HG03097 (cell line): ENCODE results near the gene NDC80.

Experiments
- ATAC-seq: cut with Tn5 transposase; IDR thresholded peaks from one replicate; pipeline ENCODE4 v1.9.1; 2021; ENCODE audit not compliant: unreplicated experiment, low FRiP score

NDC80 gene

DNA sequence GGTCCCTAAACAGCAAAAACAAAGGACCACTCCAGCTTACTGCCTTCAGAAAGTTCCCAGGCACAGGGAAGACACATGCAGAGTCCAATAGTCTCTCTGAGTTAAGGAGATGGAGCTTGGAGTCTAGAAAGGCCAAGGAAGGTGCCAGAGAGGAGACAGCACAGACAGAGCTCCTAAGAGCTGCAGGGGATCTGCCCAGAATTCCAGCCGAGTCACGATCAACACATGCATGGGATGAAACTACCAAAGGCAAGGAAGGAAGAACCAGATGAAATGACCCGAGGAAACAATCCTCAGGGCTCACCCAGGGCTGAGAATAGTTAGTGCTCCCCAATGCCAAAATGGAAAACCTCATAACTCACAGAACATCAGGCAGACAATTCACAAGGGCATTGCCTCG lies 15.5 kb upstream of the NDC80 start:
- ATAC-seq = no peak

DNA sequence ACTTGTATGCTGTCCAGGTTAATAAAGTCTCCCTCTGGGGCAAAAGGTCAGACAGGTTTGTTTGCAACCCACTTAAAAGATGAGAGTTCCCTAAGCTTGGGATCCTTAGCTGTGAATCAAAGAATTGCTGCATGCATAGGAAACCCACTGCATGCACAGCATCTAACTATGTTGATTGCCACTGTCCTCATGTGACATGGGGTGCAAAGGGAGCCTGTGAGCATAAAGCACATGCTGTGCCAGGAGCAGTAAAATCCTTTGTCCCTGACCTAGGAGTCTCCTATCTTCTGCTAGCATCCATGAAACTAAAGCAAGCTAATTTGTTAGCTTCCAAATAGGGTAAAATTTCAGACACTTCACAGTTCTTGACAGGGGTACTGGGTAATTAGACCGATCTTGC lies 13.8 kb upstream of the NDC80 start:
- ATAC-seq = no peak

GRCh38 chr18:2559249-2559648 lies 12.1 kb upstream of the NDC80 start:
- ATAC-seq = no peak

DNA sequence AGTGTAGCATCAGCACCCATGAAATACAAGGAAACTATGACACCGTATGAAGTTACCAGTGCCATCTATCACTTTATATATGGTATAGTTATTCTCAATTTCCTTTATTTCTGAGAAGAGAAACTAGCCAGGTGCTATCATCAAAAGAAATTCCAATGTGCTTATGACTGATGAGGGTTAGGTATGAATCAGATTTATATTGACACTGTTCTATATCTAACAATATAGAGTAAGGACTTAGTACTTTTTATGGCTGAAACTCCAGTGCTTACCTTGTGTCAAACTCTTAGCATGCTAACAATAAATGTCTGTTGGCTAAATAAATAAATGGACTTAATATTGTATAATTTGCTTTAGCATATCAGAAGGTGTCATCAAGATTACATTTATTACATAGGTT lies 7.0 kb upstream of the NDC80 start:
- no peak for ATAC-seq

DNA sequence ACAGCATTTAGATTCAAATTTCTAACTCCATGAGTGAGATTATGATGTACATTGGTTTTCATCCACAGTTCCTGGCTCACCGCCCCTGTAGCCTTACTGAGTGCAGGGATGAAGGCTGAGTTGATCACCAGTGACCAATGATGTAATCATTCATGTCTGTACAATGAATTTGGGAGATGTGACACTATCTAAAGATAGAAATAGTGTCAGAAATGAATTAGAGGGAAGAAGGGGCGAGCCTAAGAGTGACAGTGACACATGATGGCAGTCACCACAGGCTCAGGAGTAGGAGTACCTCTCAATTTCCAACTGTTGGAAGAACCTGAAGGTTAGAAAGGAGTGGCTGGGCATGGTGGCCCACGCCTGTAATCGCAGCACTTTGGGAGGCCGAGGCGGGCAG lies 3.2 kb upstream of the NDC80 start:
- ATAC-seq = no peak

GRCh38 chr18:2568605-2569004 lies 2.8 kb upstream of the NDC80 start:
- ATAC-seq = no peak

GRCh38 chr18:2569338-2570207 lies 1.8 kb upstream of the NDC80 start:
- ATAC-seq = no peak

DNA sequence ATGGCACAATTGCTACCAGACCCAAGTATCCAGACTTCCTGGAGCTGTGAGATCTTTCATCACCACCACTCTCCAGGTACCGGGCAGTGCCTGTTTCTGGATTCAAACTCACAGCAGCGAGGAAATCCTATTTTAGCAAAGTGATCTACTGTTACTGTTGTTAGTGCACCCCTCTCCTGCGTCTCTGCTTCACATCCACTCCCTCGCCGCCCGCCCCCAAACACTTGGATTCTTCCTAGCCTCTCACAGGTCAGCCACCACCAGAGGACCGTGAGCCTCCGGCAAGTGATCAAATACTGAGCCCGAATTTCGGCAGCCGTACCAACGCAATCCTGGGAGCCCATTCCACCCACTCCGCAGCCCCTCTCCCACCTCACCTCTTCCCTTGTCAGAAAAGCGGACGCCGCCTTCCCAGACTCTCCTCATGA lies 571 bp upstream of the NDC80 start:
- ATAC-seq = peak; percentile 40

DNA sequence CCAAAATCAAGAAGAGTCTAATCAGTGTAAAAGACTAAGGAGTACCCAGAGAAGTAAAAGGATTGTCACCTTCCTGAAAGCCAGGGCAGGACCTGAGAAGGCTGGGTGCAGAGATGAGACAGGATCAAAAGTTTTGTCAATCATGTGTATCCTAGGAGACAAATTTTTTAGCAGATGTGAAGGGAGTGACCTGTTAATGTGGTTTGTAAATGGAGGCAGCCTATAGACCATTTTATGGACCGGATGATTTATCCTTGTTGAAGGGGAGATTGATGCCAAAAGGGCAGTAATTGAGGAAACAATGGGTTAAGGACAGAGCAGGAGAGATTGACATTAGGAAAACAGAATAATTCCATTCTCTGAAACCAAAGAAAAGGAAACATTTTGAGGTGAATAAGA lies 813 bp downstream of the NDC80 start:
- no peak for ATAC-seq

GRCh38 chr18:2572892-2573291 lies 1.5 kb downstream of the NDC80 start:
- no peak for ATAC-seq

GRCh38 chr18:2573408-2573807 lies 2.1 kb downstream of the NDC80 start:
- ATAC-seq = no peak

GRCh38 chr18:2587788-2588187 lies 16.4 kb downstream of the NDC80 start:
- ATAC-seq = no peak

DNA sequence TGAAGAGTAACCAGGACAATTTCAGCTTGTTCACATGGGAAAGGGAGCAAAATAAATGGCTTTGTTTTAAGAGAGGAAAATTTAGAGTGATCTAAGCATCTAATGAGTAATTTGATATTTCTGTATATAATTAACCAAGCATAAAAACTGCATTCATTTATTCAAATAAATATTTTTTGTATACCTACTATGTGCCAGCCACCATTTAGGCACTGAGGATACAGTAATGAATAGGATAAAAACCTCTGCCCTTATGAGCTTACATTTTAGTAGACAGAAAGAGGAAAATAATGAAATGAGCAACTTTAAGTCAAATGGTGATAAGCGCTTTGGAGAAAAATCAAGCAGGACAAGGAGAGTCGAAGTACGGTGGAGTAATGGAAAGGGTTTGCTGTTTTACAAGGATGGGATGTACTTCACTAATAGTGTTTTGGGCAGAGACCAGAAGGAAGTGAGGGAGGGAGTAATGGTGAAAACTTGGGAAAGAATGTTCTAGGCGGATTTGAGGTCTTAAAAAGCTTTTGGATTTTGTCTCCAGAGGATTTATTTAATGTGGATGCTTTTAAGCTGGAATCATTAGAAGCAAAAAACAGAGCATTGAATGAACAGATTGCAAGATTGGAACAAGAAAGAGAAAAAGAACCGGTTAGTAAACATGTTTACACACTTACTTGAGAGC lies 17.4 kb downstream of the NDC80 start:
- ATAC-seq = no peak

DNA sequence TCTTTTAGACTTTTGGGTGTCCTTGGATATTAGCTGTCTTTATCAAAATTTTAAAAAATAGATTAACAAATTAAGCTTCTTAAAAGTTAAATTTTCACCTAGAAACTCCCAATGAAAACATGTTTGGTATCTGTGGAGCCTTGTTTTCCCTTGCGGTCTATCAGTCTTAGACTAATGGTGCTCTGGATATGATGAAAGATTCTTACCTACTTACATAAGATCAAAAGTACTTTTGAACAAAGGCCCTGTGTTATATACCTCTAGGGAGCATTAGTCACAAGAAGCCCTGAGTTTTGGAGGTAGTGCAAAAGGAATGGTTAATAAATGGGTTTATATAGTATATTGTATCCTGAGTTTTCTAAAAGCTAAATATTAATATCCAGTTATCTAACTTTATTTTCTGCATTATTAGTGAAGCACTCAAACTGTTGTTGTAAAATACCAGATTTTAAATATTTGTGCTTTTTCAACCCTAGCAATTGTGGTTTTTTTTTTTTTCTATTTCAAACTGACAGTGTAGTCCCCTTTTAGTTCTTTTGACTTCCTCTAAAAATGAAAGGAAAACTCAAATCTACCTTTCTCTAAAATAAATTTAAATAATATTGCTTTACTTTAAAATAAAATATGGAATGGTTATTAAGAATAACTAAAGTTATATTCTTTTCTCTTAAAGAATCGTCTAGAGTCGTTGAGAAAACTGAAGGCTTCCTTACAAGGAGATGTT lies 18.1 kb downstream of the NDC80 start:
- no peak for ATAC-seq

DNA sequence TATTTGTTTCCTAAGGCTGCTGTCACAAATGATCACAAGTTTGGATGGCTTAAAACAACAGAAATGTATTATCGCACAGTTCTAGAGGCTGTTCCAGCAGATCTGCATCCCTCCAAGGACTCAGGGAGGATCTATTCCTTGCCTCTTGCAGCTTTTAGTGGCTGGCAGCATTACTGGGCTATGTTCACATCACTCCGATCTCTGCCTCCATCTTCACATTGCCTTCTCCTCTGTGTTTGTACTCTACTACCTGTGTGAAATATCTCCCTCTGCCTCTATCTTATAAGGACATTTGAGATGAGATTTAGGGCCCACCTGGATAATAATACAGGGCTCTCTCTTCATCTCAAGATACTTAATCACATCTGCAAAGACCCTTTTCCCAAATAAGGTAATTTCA lies 18.9 kb downstream of the NDC80 start:
- ATAC-seq = no peak

DNA sequence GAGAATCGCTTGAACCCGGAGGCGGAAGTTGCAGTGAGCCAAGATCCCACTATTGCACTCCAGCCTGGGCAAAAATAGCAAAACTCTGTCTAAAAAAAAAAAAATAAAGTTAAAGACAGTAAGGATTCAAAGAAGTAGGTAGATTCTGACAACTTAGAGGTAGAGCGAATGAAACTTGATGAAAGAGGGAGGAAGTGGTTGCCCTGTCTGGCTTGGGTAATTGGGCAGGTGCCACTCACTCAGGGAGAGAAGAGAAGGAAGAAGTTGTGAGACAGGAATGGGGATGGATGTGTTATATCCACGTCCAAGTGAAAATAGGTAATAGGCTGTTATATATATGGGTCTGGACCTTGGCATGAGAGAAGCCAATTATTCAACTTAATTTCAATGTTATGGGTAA lies 26.3 kb downstream of the NDC80 start:
- no peak for ATAC-seq

DNA sequence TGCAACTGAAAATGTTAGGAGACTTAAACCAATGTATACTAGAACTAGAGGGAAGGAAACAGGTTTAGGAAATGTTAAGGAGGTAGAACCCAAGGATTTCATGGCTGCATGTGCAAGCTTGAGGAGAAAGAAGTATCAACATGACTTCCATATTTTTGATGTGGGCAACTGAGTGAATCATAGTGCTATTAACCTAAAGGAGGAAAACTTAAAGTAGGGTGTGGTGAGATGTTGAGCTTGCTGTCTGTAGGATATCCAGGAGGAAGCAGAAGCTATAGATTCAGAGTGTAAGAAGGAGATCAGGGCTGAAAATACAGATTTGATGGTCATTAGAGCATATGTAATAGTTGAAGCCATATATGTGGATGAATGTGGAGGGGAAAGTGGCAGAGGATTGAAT lies 31.5 kb downstream of the NDC80 start:
- ATAC-seq = no peak

GRCh38 chr18:2606335-2606734 lies 35.0 kb downstream of the NDC80 start:
- ATAC-seq = no peak

DNA sequence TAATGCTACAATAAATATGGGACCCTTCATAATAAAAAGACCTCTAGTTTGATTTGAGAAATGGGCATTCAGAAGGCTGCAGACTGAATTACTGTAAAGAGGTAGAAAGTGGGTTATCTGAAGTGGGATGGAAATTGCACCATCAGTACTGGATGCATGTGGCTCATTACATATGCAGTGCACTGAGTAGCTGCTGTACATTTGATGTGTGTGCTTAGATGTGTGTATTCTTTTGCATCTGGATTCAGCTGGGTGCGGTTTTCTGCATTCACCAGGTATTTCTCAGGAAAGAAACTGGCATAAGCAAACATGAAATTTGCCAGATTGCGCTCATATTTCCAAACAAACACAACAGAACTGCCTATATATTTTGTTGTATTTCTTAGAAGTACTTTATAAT lies 38.2 kb downstream of the NDC80 start:
- ATAC-seq = no peak

- ATAC-seq = no peak
These were observed 39.2 kb downstream of the NDC80 start for GRCh38 chr18:2610549-2610948.

GRCh38 chr18:2612996-2613395 lies 41.6 kb downstream of the NDC80 start:
- ATAC-seq = no peak
